GM21367 (cell line): Measurements from ENCODE around the gene SLCO2A1.

Experiments used
- ATAC-seq: cut with Tn5 transposase; IDR thresholded peaks from one replicate; pipeline ENCODE4 v1.9.1; 2021; ENCODE audit not compliant: unreplicated experiment

Gene SLCO2A1

GRCh38 chr3:134035836-134036235, 6.1 kb upstream of the SLCO2A1 start:
- ATAC-seq = no peak

- ATAC-seq = no peak
Observed at GRCh38 chr3:134034005-134034785, 4.5 kb upstream of the SLCO2A1 start.

GRCh38 chr3:134033315-134033996, 3.7 kb upstream of the SLCO2A1 start:
- no peak for ATAC-seq

- ATAC-seq = no peak
Observed at GRCh38 chr3:134031348-134031915, 1.7 kb upstream of the SLCO2A1 start.

GRCh38 chr3:134030379-134031347, 938 bp upstream of the SLCO2A1 start:
- no peak for ATAC-seq

GRCh38 chr3:134029256-134029733, 430 bp downstream of the SLCO2A1 start:
- ATAC-seq = no peak

- ATAC-seq = no peak
Observed at GRCh38 chr3:134028486-134029255, 1.1 kb downstream of the SLCO2A1 start.

- ATAC-seq = no peak
Observed at GRCh38 chr3:134027631-134028030, 2.1 kb downstream of the SLCO2A1 start.

GRCh38 chr3:134020135-134020680, 9.5 kb downstream of the SLCO2A1 start:
- no peak for ATAC-seq

GRCh38 chr3:134018850-134019249, 10.9 kb downstream of the SLCO2A1 start:
- no peak for ATAC-seq

- ATAC-seq = no peak
Observed at GRCh38 chr3:134018406-134018805, 11.3 kb downstream of the SLCO2A1 start.

- no peak for ATAC-seq
Observed at GRCh38 chr3:134017490-134017889, 12.2 kb downstream of the SLCO2A1 start.

- no peak for ATAC-seq
Observed at GRCh38 chr3:134014270-134014669, 15.5 kb downstream of the SLCO2A1 start.

GRCh38 chr3:134013280-134013679, 16.4 kb downstream of the SLCO2A1 start:
- ATAC-seq = no peak

- no peak for ATAC-seq
Observed at GRCh38 chr3:134009345-134010000, 20.3 kb downstream of the SLCO2A1 start.

- no peak for ATAC-seq
Observed at GRCh38 chr3:134008630-134009156, 21.0 kb downstream of the SLCO2A1 start.

- ATAC-seq = no peak
Observed at GRCh38 chr3:134007819-134008218, 21.9 kb downstream of the SLCO2A1 start.

- ATAC-seq = no peak
Observed at GRCh38 chr3:134004841-134005240, 24.9 kb downstream of the SLCO2A1 start.

GRCh38 chr3:134003066-134003465, 26.7 kb downstream of the SLCO2A1 start:
- no peak for ATAC-seq
